ENCODE results near the gene PODXL.

- TF ChIP-seq CTCF (IDR thresholded peaks at IDR 0.05; ENCODE audit: extremely low read depth in 1 of 2, insufficient read depth in 1 of 2, low read depth in 1 of 2, low read length in 2 of 2) (no peak), MAX (IDR thresholded peaks at IDR 0.05; ENCODE audit: insufficient read depth, insufficient read length) (no peak), MYC (IDR thresholded peaks at IDR 0.05; ENCODE audit: low read depth, low read length) (no peak)
Observed at GRCh38 chr7:131550846-131551245, 5.6 kb downstream of the PODXL start.

Measured in endothelial cell of umbilical vein (primary cell).